IMR-90 (cell line): ENCODE measurements around the gene SEBOX.

Source experiments
- CEBPB ChIP-seq: IDR thresholded peaks from 2 replicates; pipeline ENCODE4 v1.6.1; 2012; ENCODE audit warnings: low read depth, low read length, improper control_type of control experiment
- CHD1 ChIP-seq: IDR thresholded peaks from 2 replicates; pipeline ENCODE4 v1.6.1; 2012; ENCODE audit warnings: low read depth, low read length, improper control_type of control experiment
- CTCF ChIP-seq: conservative IDR thresholded peaks from 2 replicates; pipeline ENCODE4 v1.5.1; 2012; ENCODE audit warnings: mild to moderate bottlenecking, low read depth, low read length, improper control_type of control experiment
- NFE2L2 ChIP-seq: fragments of 150-350 bp; IDR thresholded peaks from 2 replicates; pipeline ENCODE4 v1.6.1; 2016; ENCODE audit warnings: low read depth, mild to moderate bottlenecking, low read length
- POLR2A ChIP-seq: IDR thresholded peaks from 2 replicates; pipeline ENCODE4 v1.6.1; 2012; ENCODE audit warnings: mild to moderate bottlenecking, low read depth, low read length
- RAD21 ChIP-seq: IDR thresholded peaks from 2 replicates; pipeline ENCODE4 v1.6.1; 2012; ENCODE audit warnings: low read length, improper control_type of control experiment
- RFX5 ChIP-seq: IDR thresholded peaks from 2 replicates; pipeline ENCODE4 v1.8.0; 2012; ENCODE audit warnings: low read depth, mild to moderate bottlenecking, low read length, moderate library complexity
- SMC3 ChIP-seq: fragments of 150-350 bp; IDR thresholded peaks from 2 replicates; pipeline ENCODE4 v1.6.1; 2016; ENCODE audit warnings: low read depth, mild to moderate bottlenecking, antibody characterized with exemption, low read length, moderate library complexity
- USF2 ChIP-seq: fragments of 150-350 bp; IDR thresholded peaks from 2 replicates; pipeline ENCODE4 v1.6.1; 2017; ENCODE audit warnings: mild to moderate bottlenecking, antibody characterized with exemption, low read length, low read depth

- TF ChIP-seq POLR2A (no peak), NFE2L2 (no peak), CHD1 (no peak), CTCF (no peak), RAD21 (no peak), RFX5 (no peak), CEBPB (no peak), SMC3 (no peak), USF2 (no peak)
Observed at GRCh38 chr17:28407974-28408306, 42.9 kb upstream of the SEBOX start.
